ENCODE data around the gene RXRA.

DNA sequence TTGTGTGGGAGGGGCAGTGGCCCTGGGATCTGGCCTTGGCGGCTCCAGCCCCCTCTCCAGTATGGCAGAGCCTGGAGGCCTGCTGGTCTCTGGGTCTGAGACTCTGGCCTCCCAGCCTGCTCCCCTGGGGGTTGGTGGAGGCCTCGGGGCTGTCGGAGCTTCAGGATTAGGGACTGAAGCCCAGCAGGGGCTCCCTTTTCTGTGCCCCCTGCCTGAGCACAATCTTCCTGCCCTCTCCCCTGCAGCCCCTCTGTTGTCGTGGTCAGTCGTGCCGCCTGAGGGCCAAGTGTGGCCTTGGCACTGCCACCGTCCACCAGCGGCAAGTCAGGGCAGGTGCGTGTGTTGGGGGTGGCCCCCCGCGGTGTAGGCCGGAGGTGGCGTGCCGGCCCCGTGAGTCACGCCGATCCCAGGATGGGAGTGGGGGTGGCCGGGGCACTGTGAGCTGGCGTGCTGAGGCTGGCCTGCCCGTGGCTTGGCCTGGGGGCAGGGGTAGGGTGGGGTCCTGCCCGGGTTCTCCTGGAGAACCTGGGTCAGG lies 53.6 kb downstream of the RXRA start:
- TF ChIP-seq NR2F2 (IDR thresholded peaks at IDR 0.05): no peak
- no peak for TF ChIP-seq YY1 (IDR thresholded peaks at IDR 0.05)
- no peak for TF ChIP-seq CTCF (IDR thresholded peaks at IDR 0.05; ENCODE audit: low read depth, low read length, missing input control)
- no peak for TF ChIP-seq FOXA2 (IDR thresholded peaks at IDR 0.05)
- no peak for TF ChIP-seq RAD21 (IDR thresholded peaks at IDR 0.05)
- TF ChIP-seq SP1 (IDR thresholded peaks at IDR 0.05): no peak
- TF ChIP-seq, protein P1, sequence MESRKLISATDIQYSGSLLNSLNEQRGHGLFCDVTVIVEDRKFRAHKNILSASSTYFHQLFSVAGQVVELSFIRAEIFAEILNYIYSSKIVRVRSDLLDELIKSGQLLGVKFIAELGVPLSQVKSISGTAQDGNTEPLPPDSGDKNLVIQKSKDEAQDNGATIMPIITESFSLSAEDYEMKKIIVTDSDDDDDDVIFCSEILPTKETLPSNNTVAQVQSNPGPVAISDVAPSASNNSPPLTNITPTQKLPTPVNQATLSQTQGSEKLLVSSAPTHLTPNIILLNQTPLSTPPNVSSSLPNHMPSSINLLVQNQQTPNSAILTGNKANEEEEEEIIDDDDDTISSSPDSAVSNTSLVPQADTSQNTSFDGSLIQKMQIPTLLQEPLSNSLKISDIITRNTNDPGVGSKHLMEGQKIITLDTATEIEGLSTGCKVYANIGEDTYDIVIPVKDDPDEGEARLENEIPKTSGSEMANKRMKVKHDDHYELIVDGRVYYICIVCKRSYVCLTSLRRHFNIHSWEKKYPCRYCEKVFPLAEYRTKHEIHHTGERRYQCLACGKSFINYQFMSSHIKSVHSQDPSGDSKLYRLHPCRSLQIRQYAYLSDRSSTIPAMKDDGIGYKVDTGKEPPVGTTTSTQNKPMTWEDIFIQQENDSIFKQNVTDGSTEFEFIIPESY (IDR thresholded peaks at IDR 0.05): no peak
- TF ChIP-seq RXRA (IDR thresholded peaks at IDR 0.05): no peak
- no peak for TF ChIP-seq EGR1 (IDR thresholded peaks at IDR 0.05; ENCODE audit: low read depth in 2 of 2)
- TF ChIP-seq FOXA1 (IDR thresholded peaks at IDR 0.05): no peak
- TF ChIP-seq GABPA (IDR thresholded peaks at IDR 0.05 in 1 of 2, conservative IDR thresholded peaks at IDR 0.05 in 1 of 2): no peak
